HG02759 (cell line): ENCODE measurements around the gene ATP10A.

Source experiments
- ATAC-seq: cut with Tn5 transposase; IDR thresholded peaks from one replicate; pipeline ENCODE4 v1.9.1; 2021; ENCODE audit warnings: mild to moderate bottlenecking, moderate library complexity; ENCODE audit not compliant: unreplicated experiment

The ATP10A gene

GRCh38 chr15:25631971-25632370 lies 231.2 kb downstream of the ATP10A start:
- no peak for ATAC-seq
